ENCODE measurements around the gene GSS. TPM values are rescaled to one million over a fixed set of nuclear protein-coding genes. Genes with fewer than 3 reads are reported as not detected.

The GSS gene
- total and polyA plus RNA-seq, 2 of the 8 experiments (the other 6 are each of a cell fraction or from before 2014, with no cell fraction given), result 34.6 to 43.2 TPM

- no peak for TF ChIP-seq SIX5 (IDR thresholded peaks at IDR 0.05; ENCODE audit: low read depth, low read length)
- TF ChIP-seq EP300 (IDR thresholded peaks at IDR 0.05; ENCODE audit: borderline replicate concordance in 1 of 2, low read depth in 2 of 2, low read length in 2 of 2), result 0 out of 3 replicates have a peak, but pooled peaks of 1 of the 2 experiments have one; percentile 5
- no peak for TF ChIP-seq MAFK (IDR thresholded peaks at IDR 0.05; ENCODE audit: low read depth, low read length)
- TF ChIP-seq GABPA (IDR thresholded peaks at IDR 0.05; ENCODE audit: borderline replicate concordance, insufficient read depth, low read length), result no peak
- TF ChIP-seq CTBP2 (IDR thresholded peaks at IDR 0.05; ENCODE audit: borderline replicate concordance, insufficient read depth, insufficient read length, low read length), result no peak
- 0 out of 2 replicates have a peak, but pooled peaks have one; percentile 12 for TF ChIP-seq YY1 (IDR thresholded peaks at IDR 0.05; ENCODE audit: low read depth, low read length)
- no peak; the same call in 1 of the 2 replicates for TF ChIP-seq MAX (IDR thresholded peaks at IDR 0.05)
- TF ChIP-seq KDM5A (IDR thresholded peaks at IDR 0.05; ENCODE audit: low read length), result no peak
- no peak for TF ChIP-seq TCF12 (IDR thresholded peaks at IDR 0.05; ENCODE audit: low read depth, low read length)
- no peak for TF ChIP-seq JUND (IDR thresholded peaks at IDR 0.05; ENCODE audit: low read length)
- TF ChIP-seq, protein P1, sequence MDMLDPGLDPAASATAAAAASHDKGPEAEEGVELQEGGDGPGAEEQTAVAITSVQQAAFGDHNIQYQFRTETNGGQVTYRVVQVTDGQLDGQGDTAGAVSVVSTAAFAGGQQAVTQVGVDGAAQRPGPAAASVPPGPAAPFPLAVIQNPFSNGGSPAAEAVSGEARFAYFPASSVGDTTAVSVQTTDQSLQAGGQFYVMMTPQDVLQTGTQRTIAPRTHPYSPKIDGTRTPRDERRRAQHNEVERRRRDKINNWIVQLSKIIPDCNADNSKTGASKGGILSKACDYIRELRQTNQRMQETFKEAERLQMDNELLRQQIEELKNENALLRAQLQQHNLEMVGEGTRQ (IDR thresholded peaks at IDR 0.05; ENCODE audit: low read length), result no peak
- peak; percentile 60 for TF ChIP-seq NRF1 (IDR thresholded peaks at IDR 0.05; ENCODE audit: low read depth, low read length)
- no peak; the same call in 1 of the 2 replicates for TF ChIP-seq BACH1 (IDR thresholded peaks at IDR 0.05; ENCODE audit: low read length)
- no peak for TF ChIP-seq SP2 (IDR thresholded peaks at IDR 0.05; ENCODE audit: low read length)
- TF ChIP-seq RFX5 (IDR thresholded peaks at IDR 0.05; ENCODE audit: borderline replicate concordance, low read depth, low read length), result no peak
- peak in 1 of 2 experiments; percentile 79; a peak in 2 of 4 replicates for TF ChIP-seq SIN3A (conservative IDR thresholded peaks at IDR 0.05 in 1 of 2, IDR thresholded peaks at IDR 0.05 in 1 of 2; ENCODE audit: low read depth in 1 of 2, low read length in 2 of 2)
- TF ChIP-seq SAP30 (IDR thresholded peaks at IDR 0.05; ENCODE audit: insufficient read depth, insufficient replicate concordance, low read length), result peak; percentile 74
- TF ChIP-seq POLR2AphosphoS5 (IDR thresholded peaks at IDR 0.05; ENCODE audit: low read depth, low read length), result peak; percentile 79
- TF ChIP-seq SP4 (IDR thresholded peaks at IDR 0.05; ENCODE audit: low read length), result no peak; the same call in 1 of the 2 replicates
- TF ChIP-seq, protein P2, sequence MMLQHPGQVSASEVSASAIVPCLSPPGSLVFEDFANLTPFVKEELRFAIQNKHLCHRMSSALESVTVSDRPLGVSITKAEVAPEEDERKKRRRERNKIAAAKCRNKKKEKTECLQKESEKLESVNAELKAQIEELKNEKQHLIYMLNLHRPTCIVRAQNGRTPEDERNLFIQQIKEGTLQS (IDR thresholded peaks at IDR 0.05; ENCODE audit: insufficient read depth, low read depth, low read length), result no peak
- no peak for TF ChIP-seq ZNF274 (IDR thresholded peaks at IDR 0.05; ENCODE audit: borderline replicate concordance, extremely low read depth, low read length)
- TF ChIP-seq PHF8 (conservative IDR thresholded peaks at IDR 0.05; ENCODE audit: low read depth, low read length), result peak; percentile 83
These were observed at the start of gene GSS, which contains the start of gene MYH7B (continued) for GRCh38 chr20:34955231-34956040.

All from H1 (cell line).